ENCODE results near the gene POU2F3.

- TF ChIP-seq ZNF791 (tag by site-specific recombination; IDR thresholded peaks at IDR 0.05) (no peak), ZNF138 (tag by site-specific recombination; IDR thresholded peaks at IDR 0.05; ENCODE audit: borderline replicate concordance) (no peak), ZSCAN5A (tag by site-specific recombination; IDR thresholded peaks at IDR 0.05) (no peak), ZNF146 (tag by site-specific recombination; IDR thresholded peaks at IDR 0.05) (no peak), CTCF (tag by site-specific recombination; IDR thresholded peaks at IDR 0.05) (no peak), ZEB2 (tag by site-specific recombination; IDR thresholded peaks at IDR 0.05) (no peak), TCF7L2 (IDR thresholded peaks at IDR 0.05; ENCODE audit: borderline replicate concordance, low read depth, low read length) (no peak), ZNF621 (tag by site-specific recombination; IDR thresholded peaks at IDR 0.05) (no peak), ZNF777 (tag by site-specific recombination; IDR thresholded peaks at IDR 0.05; ENCODE audit: borderline replicate concordance) (no peak), YY1 (tag by site-specific recombination; IDR thresholded peaks at IDR 0.05) (no peak), ZBTB49 (tag by site-specific recombination; IDR thresholded peaks at IDR 0.05; ENCODE audit: low read depth) (no peak), ZNF292 (tag by site-specific recombination; IDR thresholded peaks at IDR 0.05; ENCODE audit: borderline replicate concordance, low read depth) (no peak)
Observed at GRCh38 chr11:120284272-120284671, 44.3 kb downstream of the POU2F3 start.
